Activated naive CD8-positive, alpha-beta T cell treated with anti-CD3 and anti-CD28 coated beads, Interleukin-2, amount 10 ng/mL, durations not matched to agents 7 days and 5 days (primary cell): ENCODE measurements around the gene SMAP2. TPM values are rescaled to one million over a fixed set of nuclear protein-coding genes. Genes with fewer than 3 reads are reported as not detected.

ENCODE experiments used
- ATAC-seq: fragments of 150-1000 bp; cut with Tn5 transposase; one replicate; pipeline ENCODE4 v1.10.0; 2021; ENCODE audit warnings: low read depth, moderate library complexity
- POLR2A ChIA-PET: fragments of 350-600 bp; sonication (Branson Sonifier 250); formaldehyde crosslinking; loops from one replicate; lab custom pipeline; 2021; ENCODE audit warnings: antibody characterized with exemption; lab: Charles Lee
- DNase-seq: peaks from one replicate; pipeline ENCODE4 v3.0.0; 2021
- H3K27ac Mint-ChIP-seq: one replicate; pipeline ENCODE4 v1.8.0; 2022; ENCODE audit warnings: mild to moderate bottlenecking, mixed read lengths
- H3K27me3 Mint-ChIP-seq: one replicate; pipeline ENCODE4 v1.8.0; 2022; ENCODE audit warnings: mild to moderate bottlenecking, moderate library complexity, mixed read lengths
- H3K36me3 Mint-ChIP-seq: one replicate; pipeline ENCODE4 v1.8.0; 2021; ENCODE audit warnings: mild to moderate bottlenecking, mixed read lengths
- H3K4me1 Mint-ChIP-seq: one replicate; pipeline ENCODE4 v1.8.0; 2021; ENCODE audit warnings: mixed read lengths
- H3K4me3 Mint-ChIP-seq: one replicate; pipeline ENCODE4 v1.8.0; 2022; ENCODE audit warnings: mild to moderate bottlenecking, moderate library complexity, mixed read lengths
- H3K9me3 Mint-ChIP-seq: one replicate; pipeline ENCODE4 v1.8.0; 2021; ENCODE audit warnings: mixed read lengths
- total RNA-seq, 2 experiments: library from RNA; stranded (reverse); gene quantifications; one replicate each; pipeline ENCODE4 v1.2.3, GENCODE V29; 2021

Gene SMAP2
- total RNA-seq, 2 experiments from 2014 or later, result 133 to 138 TPM

GRCh38 chr1:40449684-40450494 lies 76.4 kb downstream of the SMAP2 start, which contains the start of gene ZFP69B:
TSS of gene ZFP69B (plus strand) at chr1:40450476. CDS start at chr1:40450962, 486 bp downstream.
- Mint-ChIP-seq H3K9me3 (peaks cover 26% of the 10 kb centered on the region), H3K27me3 (no peaks in the 10 kb centered on the region), H3K4me3 (peak within 1 kb of the TSS; percentile 82), H3K27ac (peak within 1 kb of the TSS; percentile 90), H3K36me3 (peaks cover 58% of the 10 kb centered on the region), H3K4me1 (peaks cover 23% of the 10 kb centered on the region)
- peak; percentile 88 for ATAC-seq
- POLR2A ChIA-PET, result interaction anchor here (0.7 to 2.4 kb wide), 5 partner anchors 28 to 82 kb away, joined by 3 to 15 read pairs (median 4); partner anchors contain the start of genes EXO5 and ZNF684
- DNase-seq, result peak; percentile 96

- peak overlapping the region; percentile 82 for H3K4me3 Mint-ChIP-seq
- POLR2A ChIA-PET, result interaction anchor here (0.6 to 2.4 kb wide), 8 partner anchors 16 to 279 kb away, joined by 3 to 15 read pairs (median 4); partner anchors contain the start of genes EXO5, ZFP69 and ZNF684
- peaks cover 58% of the 10 kb centered on the region for H3K36me3 Mint-ChIP-seq
- peaks cover 20% of the 10 kb centered on the region for H3K9me3 Mint-ChIP-seq
- peak; percentile 70 for DNase-seq
- H3K27ac Mint-ChIP-seq, result peak overlapping the region; percentile 90
- H3K27me3 Mint-ChIP-seq, result no peaks in the 10 kb centered on the region
- ATAC-seq, result peak; percentile 64
- peaks cover 23% of the 10 kb centered on the region for H3K4me1 Mint-ChIP-seq
Measured at GRCh38 chr1:40450495-40451237, 77.1 kb downstream of the SMAP2 start.

- DNase-seq (no peak), ATAC-seq (no peak)
- POLR2A ChIA-PET, result interaction anchor here (0.6 to 2.4 kb wide), 4 partner anchors 26 to 279 kb away, joined by 3 to 15 read pairs (median 4); partner anchors contain the start of genes ZFP69 and ZNF684
- Mint-ChIP-seq H3K4me1 (peaks cover 23% of the 10 kb centered on the region), H3K27me3 (no peaks in the 10 kb centered on the region), H3K27ac (peak overlapping the region; percentile 90), H3K36me3 (peaks cover 59% of the 10 kb centered on the region), H3K4me3 (peak overlapping the region; percentile 82), H3K9me3 (peaks cover 21% of the 10 kb centered on the region)
Measured at GRCh38 chr1:40451238-40451585, 77.7 kb downstream of the SMAP2 start.

- POLR2A ChIA-PET, result no interaction called here
- H3K27me3 Mint-ChIP-seq, result no peaks in the 10 kb centered on the region
- H3K27ac Mint-ChIP-seq, result no peak overlapping the region
- H3K4me3 Mint-ChIP-seq, result no peak overlapping the region
- peaks cover 19% of the 10 kb centered on the region for H3K4me1 Mint-ChIP-seq
- H3K9me3 Mint-ChIP-seq, result peaks cover 47% of the 10 kb centered on the region
- DNase-seq (no peak), ATAC-seq (no peak)
- peaks cover 88% of the 10 kb centered on the region for H3K36me3 Mint-ChIP-seq
Measured at GRCh38 chr1:40454873-40455272, 81.3 kb downstream of the SMAP2 start.

GRCh38 chr1:40462956-40463590 lies 89.5 kb downstream of the SMAP2 start:
- DNase-seq, result no peak
- POLR2A ChIA-PET, result no interaction called here
- Mint-ChIP-seq H3K27me3 (no peaks in the 10 kb centered on the region), H3K9me3 (peaks cover 49% of the 10 kb centered on the region), H3K4me1 (peaks cover 6% of the 10 kb centered on the region), H3K27ac (no peak overlapping the region), H3K36me3 (peaks cover 78% of the 10 kb centered on the region), H3K4me3 (no peak overlapping the region)
- no peak for ATAC-seq

GRCh38 chr1:40469327-40469726 lies 95.8 kb downstream of the SMAP2 start:
- H3K36me3 Mint-ChIP-seq, result peaks cover 47% of the 10 kb centered on the region
- POLR2A ChIA-PET, result interaction anchor here (0.7 kb wide), 1 partner anchor 341 kb away, joined by 3 read pairs; no protein-coding TSS in a partner anchor
- ATAC-seq (no peak), DNase-seq (no peak)
- no peaks in the 10 kb centered on the region for H3K4me1 Mint-ChIP-seq
- no peak overlapping the region for H3K27ac Mint-ChIP-seq
- no peak overlapping the region for H3K4me3 Mint-ChIP-seq
- no peaks in the 10 kb centered on the region for H3K27me3 Mint-ChIP-seq
- H3K9me3 Mint-ChIP-seq, result peaks cover 43% of the 10 kb centered on the region

Other genes with a start within 250 kb of the SMAP2 start
- gene RLF, start 212.3 kb upstream of the SMAP2 start, total RNA-seq, result 10 to 100 TPM; 22.4 to 22.8 TPM
- gene TMCO2, start 125.8 kb upstream of the SMAP2 start, total RNA-seq, result not detected
- 10 to 100 TPM; 20.6 to 21.2 TPM for gene ZMPSTE24, start 115.5 kb upstream of the SMAP2 start, total RNA-seq
- 1 to 10 TPM; 6.0 to 7.2 TPM for gene COL9A2, start 56.4 kb upstream of the SMAP2 start, total RNA-seq
- gene ZFP69B, start 76.7 kb downstream of the SMAP2 start, total RNA-seq, result 1 to 10 TPM; 5.2 to 6.3 TPM
- gene ZFP69, start 103.6 kb downstream of the SMAP2 start, total RNA-seq, result 1 to 10 TPM; 2.3 to 2.9 TPM
- gene EXO5, start 135.0 kb downstream of the SMAP2 start, total RNA-seq, result 10 to 100 TPM; 14.6 to 19.4 TPM
- 1 to 10 TPM; 7.1 to 7.2 TPM for gene ZNF684, start 157.9 kb downstream of the SMAP2 start, total RNA-seq